Stimulated activated CD4-positive, alpha-beta T cell treated with anti-CD3 and anti-CD28 coated beads, Interleukin-12 subunit alpha, Interleukin-12 subunit beta, amount 100 ng/mL, for 4 hours (primary cell): ENCODE results near the gene IL6ST.
"Not testable (repeated sequence)": the region's sequence is repeated elsewhere in the genome, so short reads cannot be mapped to it uniquely, and the experiment has no call there.

Experiments
- DNase-seq: peaks from one replicate; pipeline ENCODE4 v3.0.0-alpha.2; 2020

IL6ST gene

GRCh38 chr5:55959208-55959607 lies 35.6 kb downstream of the IL6ST start:
- no peak for DNase-seq

GRCh38 chr5:55941154-55941553 lies 53.6 kb downstream of the IL6ST start:
- DNase-seq, result not testable (repeated sequence)

GRCh38 chr5:55937598-55937997 lies 57.2 kb downstream of the IL6ST start:
- not testable (repeated sequence) for DNase-seq

- peak; percentile 72 for DNase-seq
Measured at GRCh38 chr5:55936100-55936693, 58.6 kb downstream of the IL6ST start.

- DNase-seq, result no peak
Measured at GRCh38 chr5:55935371-55935770, 59.4 kb downstream of the IL6ST start.

GRCh38 chr5:55934720-55935119 lies 60.0 kb downstream of the IL6ST start:
- DNase-seq, result no peak

GRCh38 chr5:55934115-55934613 lies 60.6 kb downstream of the IL6ST start:
- DNase-seq, result no peak

GRCh38 chr5:55933377-55934114 lies 61.2 kb downstream of the IL6ST start:
- no peak for DNase-seq

- no peak for DNase-seq
Measured at GRCh38 chr5:55932700-55933099, 62.1 kb downstream of the IL6ST start.

GRCh38 chr5:55929020-55929799 lies 65.6 kb downstream of the IL6ST start:
- no peak for DNase-seq

GRCh38 chr5:55927861-55928655 lies 66.7 kb downstream of the IL6ST start:
- no peak for DNase-seq

GRCh38 chr5:55926476-55926875 lies 68.3 kb downstream of the IL6ST start:
- no peak for DNase-seq

- no peak for DNase-seq
Measured at GRCh38 chr5:55925712-55926111, 69.1 kb downstream of the IL6ST start.

GRCh38 chr5:55925181-55925580 lies 69.6 kb downstream of the IL6ST start:
- DNase-seq, result no peak

- DNase-seq, result no peak
Measured at GRCh38 chr5:55924744-55925143, 70.0 kb downstream of the IL6ST start.

GRCh38 chr5:55923865-55924500 lies 70.8 kb downstream of the IL6ST start:
- no peak for DNase-seq

GRCh38 chr5:55923177-55923771 lies 71.5 kb downstream of the IL6ST start:
- DNase-seq, result no peak

GRCh38 chr5:55921617-55922016 lies 73.1 kb downstream of the IL6ST start:
- DNase-seq, result no peak

- DNase-seq, result no peak
Measured at GRCh38 chr5:55920784-55921183, 74.0 kb downstream of the IL6ST start.

GRCh38 chr5:55919625-55920024 lies 75.1 kb downstream of the IL6ST start:
- DNase-seq, result no peak

GRCh38 chr5:55918087-55919035 lies 76.4 kb downstream of the IL6ST start:
- DNase-seq, result no peak
